K562 (cell line): Measurements from ENCODE around the gene OBP2A. TPM values are rescaled to one million over a fixed set of nuclear protein-coding genes. Genes with fewer than 3 reads are reported as not detected.

Experiments used
- ATAC-seq: fragments of 200-7000 bp; cut with Tn5 transposase; 3 replicates; pipeline ENCODE4 v1.9.1; 2020; ENCODE audit warnings: moderate library complexity
- BruUV-seq: library from RNA; stranded (reverse); fragments of 400-500 nt; replicated peaks from 2 replicates; lab custom pipeline; 2021; lab: Mats Ljungman, UMichigan
- CTCF ChIA-PET: fragments of 300-600 bp; formaldehyde crosslinking; extraction: SDS; loops from one replicate; lab custom pipeline; 2021; ENCODE audit warnings: low intra/inter-chr PET ratio; lab: Yijun Ruan, JAX
- POLR2A ChIA-PET: fragments of 300-600, 350-650 bp; sonication (Branson Sonifier 250); formaldehyde crosslinking; extraction: SDS; loops from one replicate; lab custom pipeline; 2021; ENCODE audit warnings: antibody characterized with exemption, inconsistent platforms; lab: Yijun Ruan, JAX
- DNase-seq, 4 experiments: peaks; one replicate each; pipeline versions ENCODE4 v3.0.0 to v3.0.0-alpha.2; 2011 to 2018; ENCODE audit warnings: low spot score in 3 of 4, mixed read lengths in 3 of 4; ENCODE audit errors: extremely low read depth in 1 of 4
- FAIRE-seq: peaks from 2 replicates; lab custom pipeline; 2011; peaks lifted over from hg19 to GRCh38; lab: Jason Lieb, UNC
- H2AFZ ChIP-seq: 2 replicates; pipeline ENCODE4 v1.6.0; 2011; ENCODE audit warnings: low read depth, low read length, control low read depth, inconsistent platforms
- H3K27ac ChIP-seq: fragments of 200-600 bp; 3 replicates; pipeline ENCODE4 v1.8.0; 2011; ENCODE audit warnings: low read depth, mild to moderate bottlenecking, control low read depth, inconsistent platforms, low read length, moderate library complexity, mixed read lengths; ENCODE audit errors: extremely low read depth
- H3K27me3 ChIP-seq, 2 experiments: fragments of 300-600 bp in 1 of 2; 2 replicates in 1 of 2; 3 replicates in 1 of 2; pipeline versions ENCODE4 v1.6.0 to v1.8.0; 2011; ENCODE audit warnings: inconsistent platforms in 2 of 2, low read length in 2 of 2, mild to moderate bottlenecking in 1 of 2, mixed read lengths in 1 of 2, moderate library complexity in 1 of 2; ENCODE audit not compliant: control insufficient read depth in 2 of 2, insufficient read depth in 2 of 2
- H3K36me3 ChIP-seq: fragments of 300-600 bp; 3 replicates; pipeline ENCODE4 v1.8.0; 2011; ENCODE audit warnings: mild to moderate bottlenecking, low read length, inconsistent platforms; ENCODE audit not compliant: control insufficient read depth, insufficient read depth
- H3K4me1 ChIP-seq, 2 experiments: fragments of 200-600 bp in 1 of 2; replicated peaks in 1 of 2; 2 replicates in 1 of 2; 3 replicates in 1 of 2; pipeline versions ENCODE4 v1.5.1 to v1.8.0; 2011; ENCODE audit warnings: inconsistent platforms in 2 of 2, low read length in 2 of 2, mild to moderate bottlenecking in 1 of 2, mixed read lengths in 1 of 2, moderate library complexity in 1 of 2; ENCODE audit not compliant: control insufficient read depth in 2 of 2, insufficient read depth in 2 of 2
- H3K4me2 ChIP-seq: 2 replicates; pipeline ENCODE4 v1.6.1; 2011; ENCODE audit warnings: low read length, control low read depth, inconsistent platforms, mixed read lengths; ENCODE audit not compliant: insufficient read depth
- H3K4me3 ChIP-seq: fragments of 200-600 bp; sonication (generic), shearing (Covaris generic); 2 replicates; pipeline ENCODE4 v1.5.1; 2016; ENCODE audit warnings: control low read depth, inconsistent platforms
- H3K79me2 ChIP-seq: fragments of 200-600 bp; 3 replicates; pipeline ENCODE4 v1.8.0; 2011; ENCODE audit warnings: low read length, inconsistent platforms; ENCODE audit not compliant: control insufficient read depth, insufficient read depth
- H3K9ac ChIP-seq, 2 experiments: 2 replicates each; pipeline versions ENCODE4 v1.6.0 to v1.6.1; 2011; ENCODE audit warnings: low read depth in 2 of 2, low read length in 2 of 2, control low read depth in 1 of 2, inconsistent platforms in 1 of 2, mild to moderate bottlenecking in 1 of 2, mixed read lengths in 1 of 2; ENCODE audit not compliant: insufficient read depth in 1 of 2
- H3K9me1 ChIP-seq: one replicate; pipeline ENCODE4 v1.6.0; 2011; ENCODE audit warnings: inconsistent platforms, mild to moderate bottlenecking, low read length, moderate library complexity; ENCODE audit not compliant: control insufficient read depth, insufficient read depth
- H3K9me3 ChIP-seq: replicated peaks from 2 replicates; pipeline ENCODE4 v1.5.1; 2011; ENCODE audit warnings: low read depth, low read length, inconsistent platforms; ENCODE audit not compliant: control insufficient read depth, insufficient read depth
- H4K20me1 ChIP-seq: replicated peaks from 2 replicates; pipeline ENCODE4 v1.6.1; 2011; ENCODE audit warnings: low read length, inconsistent platforms, mixed read lengths; ENCODE audit not compliant: control insufficient read depth, insufficient read depth
- HOXB6 ChIP-seq: fragments of 250-450 bp; sonication (Bioruptor Pico); IDR thresholded peaks from 2 replicates; pipeline ENCODE4 v1.5.1; 2022; ENCODE audit warnings: mild to moderate bottlenecking, borderline replicate concordance
- MED1 ChIP-seq: sonication (generic); formaldehyde crosslinking; IDR thresholded peaks from 2 replicates; pipeline ENCODE4 v1.8.1; 2023; ENCODE audit warnings: missing genetic modification reagents, borderline replicate concordance
- NKRF ChIP-seq: fragments of 450-650 bp; IDR thresholded peaks from 2 replicates; pipeline ENCODE4 v1.6.1; 2016; ENCODE audit warnings: borderline replicate concordance
- PHF8 ChIP-seq: fragments of 200-600 bp; sonication (generic); IDR thresholded peaks from 2 replicates; pipeline ENCODE4 v1.6.1; 2012; ENCODE audit warnings: mixed run types, mild to moderate bottlenecking, inconsistent platforms, low read length, moderate library complexity, borderline replicate concordance
- PHTF2 ChIP-seq: fragments of 250-450 bp; sonication (Bioruptor Pico); IDR thresholded peaks from 2 replicates; pipeline ENCODE4 v1.5.0; 2021; ENCODE audit warnings: mild to moderate bottlenecking
- SIX5 ChIP-seq, 2 experiments: IDR thresholded peaks; 2 replicates each; pipeline ENCODE4 v1.6.1; 2011; ENCODE audit warnings: low read length in 2 of 2, borderline replicate concordance in 1 of 2, low read depth in 1 of 2, mild to moderate bottlenecking in 1 of 2, moderate library complexity in 1 of 2; ENCODE audit not compliant: insufficient read depth in 1 of 2
- SOX6 ChIP-seq: fragments of 450-650 bp; IDR thresholded peaks from 2 replicates; pipeline ENCODE4 v1.6.1; 2014; ENCODE audit warnings: mild to moderate bottlenecking
- ZNF134 ChIP-seq: fragments of 250-450 bp; sonication (Bioruptor Pico); conservative IDR thresholded peaks from 2 replicates; pipeline ENCODE4 v1.4.0; 2020
- ZNF212 ChIP-seq: fragments of 450-650 bp; formaldehyde crosslinking; IDR thresholded peaks from 2 replicates; pipeline ENCODE4 v1.4.0; 2020; ENCODE audit warnings: mild to moderate bottlenecking
- ZNF584 ChIP-seq: fragments of 200-800 bp; sonication (Bioruptor generic); IDR thresholded peaks from 2 replicates; pipeline ENCODE4 v1.6.1; 2016; ENCODE audit warnings: low read depth, mild to moderate bottlenecking, missing genetic modification characterization, missing compliant biosample characterization
- ZNF707 ChIP-seq: fragments of 250-450 bp; sonication (Bioruptor Pico); conservative IDR thresholded peaks from 2 replicates; pipeline ENCODE4 v1.8.0; 2022; ENCODE audit warnings: inconsistent platforms, mild to moderate bottlenecking, moderate library complexity
- WGBS: fragments of 100-300 bp; shearing (Covaris generic); methylation state at CpG from one replicate; pipeline ENCODE4 v1.1.6; 2016; ENCODE audit warnings: low coverage, mixed read lengths; ENCODE audit not compliant: insufficient coverage; ENCODE audit errors: missing lambda C conversion rate; 5-methylcytosine and 5-hydroxymethylcytosine counted together
- in situ Hi-C: fragments of 300-500 bp; cut with MboI; formaldehyde crosslinking; loops from 4 replicates; pipeline ENCODE4 v1.15.0; 2018; ENCODE audit warnings: inconsistent platforms, mixed read lengths
- intact Hi-C: fragments of 100-400 bp; cut with micrococcal nuclease; formaldehyde crosslinking; loops from 2 replicates; pipeline ENCODE4 v1.14.2; 2022
- polyA plus RNA-seq, 8 experiments: library from polyadenylated mRNA; depleted of rRNA in 4 of 8; stranded (reverse) in 5 of 8; unstranded in 3 of 8; fragments of >200 nt; fragmentation: Nextera tagmentation in 2 of 8; fragmentation: Illumina TruSeq in 1 of 8; extraction: Ambion mirVana in 2 of 8; extraction: Trizol in 1 of 8; gene quantifications; 2 replicates each; pipeline versions ENCODE4 v1.2.1 to v1.2.3, GENCODE V29; 2011 to 2014; ENCODE audit warnings: inconsistent platforms in 1 of 8, missing spikeins in 1 of 8
- total RNA-seq, 7 experiments: library from RNA; depleted of rRNA in 6 of 7; stranded (reverse); fragments of >200 nt in 6 of 7; fragmentation: Illumina TruSeq in 2 of 7; extraction: Trizol in 2 of 7; gene quantifications; 2 replicates each; pipeline versions ENCODE4 v1.2.1 to v1.2.3, GENCODE V29; 2011 to 2021; ENCODE audit warnings: low replicate concordance in 1 of 7
- TF ChIP-seq, protein P1 (sequence below): fragments of 450-650 bp; IDR thresholded peaks from 2 replicates; pipeline ENCODE4 v1.6.1; 2014; ENCODE audit warnings: low read depth, mild to moderate bottlenecking, moderate library complexity, borderline replicate concordance

The OBP2A gene
- total and polyA plus RNA-seq, 9 of the 15 experiments (the other 6 are each of a cell fraction or from before 2014, with no cell fraction given) = not detected

- no peak for TF ChIP-seq PHTF2 (CRISPR knock-in tag)
- TF ChIP-seq PHF8 = no peak
- no peak for TF ChIP-seq ZNF584 (CRISPR knock-in tag)
- TF ChIP-seq HOXB6 (CRISPR knock-in tag) = no peak
- no peak for TF ChIP-seq ZNF134
- no peak for TF ChIP-seq SOX6
- TF ChIP-seq ZNF212 (CRISPR knock-in tag) = no peak
Measured at GRCh38 chr9:135590486-135591079, 44.7 kb downstream of the OBP2A start (continued).

GRCh38 chr9:135591506-135592330 lies 45.8 kb downstream of the OBP2A start:
- H3K9me1 ChIP-seq = no peaks in the 10 kb centered on the region
- H3K9ac ChIP-seq = no peak overlapping the region
- H3K9me3 ChIP-seq = no peaks in the 10 kb centered on the region
- FAIRE-seq (no peak), DNase-seq (no peak), ATAC-seq (no peak)
- no peak overlapping the region for H2AFZ ChIP-seq
- TF ChIP-seq NKRF (no peak), MED1 (no peak), SIX5 (IDR thresholded peaks at IDR 0.05; ENCODE audit: borderline replicate concordance in 1 of 2, insufficient read depth in 1 of 2, low read depth in 1 of 2, low read length in 2 of 2) (no peak), ZNF707 (CRISPR knock-in tag) (no peak)
- TF ChIP-seq, protein P1, sequence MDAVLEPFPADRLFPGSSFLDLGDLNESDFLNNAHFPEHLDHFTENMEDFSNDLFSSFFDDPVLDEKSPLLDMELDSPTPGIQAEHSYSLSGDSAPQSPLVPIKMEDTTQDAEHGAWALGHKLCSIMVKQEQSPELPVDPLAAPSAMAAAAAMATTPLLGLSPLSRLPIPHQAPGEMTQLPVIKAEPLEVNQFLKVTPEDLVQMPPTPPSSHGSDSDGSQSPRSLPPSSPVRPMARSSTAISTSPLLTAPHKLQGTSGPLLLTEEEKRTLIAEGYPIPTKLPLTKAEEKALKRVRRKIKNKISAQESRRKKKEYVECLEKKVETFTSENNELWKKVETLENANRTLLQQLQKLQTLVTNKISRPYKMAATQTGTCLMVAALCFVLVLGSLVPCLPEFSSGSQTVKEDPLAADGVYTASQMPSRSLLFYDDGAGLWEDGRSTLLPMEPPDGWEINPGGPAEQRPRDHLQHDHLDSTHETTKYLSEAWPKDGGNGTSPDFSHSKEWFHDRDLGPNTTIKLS = no peak
- H3K4me3 ChIP-seq = no peak overlapping the region
- intact Hi-C loops = no loop called here
- H4K20me1 ChIP-seq = no peaks in the 10 kb centered on the region
- no peak overlapping the region for H3K4me2 ChIP-seq
- CTCF ChIA-PET = interaction anchor here (0.6 kb wide), 1 partner anchor 344 kb away, joined by 3 read pairs; no protein-coding TSS in a partner anchor
- H3K27me3 ChIP-seq = peaks cover 7 to 34% of the 10 kb centered on the region in 2 experiments; a peak in 3 of 5 replicates
- H3K4me1 ChIP-seq = peaks cover 10 to 31% of the 10 kb centered on the region in 2 experiments; a peak in 2 of 5 replicates
- POLR2A ChIA-PET = interaction anchor here (0.7 to 1.7 kb wide), 2 partner anchors 7 to 30 kb away, joined by 3 to 4 read pairs; partner anchors contain the start of gene PAEP
- WGBS = 2% methylated on average over 17 of the region's 22 CpGs
- in situ Hi-C loops = no loop called here
- no peaks in the 10 kb centered on the region for H3K79me2 ChIP-seq
- no peak overlapping the region for H3K27ac ChIP-seq
- no TSS peak for BruUV-seq
- no peaks in the 10 kb centered on the region for H3K36me3 ChIP-seq
